NCI-H2196 (cell line): ENCODE data around the gene TUFT1.
A peak's percentile ranks its signal among the peaks of the same experiment; 100 is the strongest.
"Not testable (repeated sequence)": the region's sequence is repeated elsewhere in the genome, so short reads cannot be mapped to it uniquely, and the experiment has no call there.

Source experiments
- DNase-seq: peaks from one replicate; lab custom pipeline; 2025; ENCODE audit not compliant: unreplicated experiment; lab: John Stamatoyannopoulos, UW

Gene TUFT1

DNA sequence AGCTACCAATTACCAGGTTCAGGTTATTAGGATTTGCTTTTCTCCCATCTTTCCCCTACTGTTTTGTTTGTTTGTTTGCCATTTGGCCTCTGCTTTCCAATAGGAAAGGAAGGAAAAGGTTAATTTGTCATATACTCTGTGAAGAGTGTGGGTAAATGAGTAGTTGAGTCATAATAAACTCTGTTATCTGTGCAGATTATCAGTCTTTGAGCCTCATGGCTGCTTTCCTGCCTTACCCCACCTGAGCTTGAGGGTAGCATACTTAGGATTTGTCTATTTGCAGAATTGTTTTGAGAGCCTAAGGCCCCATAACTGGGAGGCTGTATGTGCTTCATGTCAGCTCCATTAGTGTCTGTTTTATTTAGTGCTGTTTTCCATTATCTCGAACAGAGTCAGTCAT is 38.8 kb downstream of the TUFT1 start:
- DNase-seq, result no peak

DNA sequence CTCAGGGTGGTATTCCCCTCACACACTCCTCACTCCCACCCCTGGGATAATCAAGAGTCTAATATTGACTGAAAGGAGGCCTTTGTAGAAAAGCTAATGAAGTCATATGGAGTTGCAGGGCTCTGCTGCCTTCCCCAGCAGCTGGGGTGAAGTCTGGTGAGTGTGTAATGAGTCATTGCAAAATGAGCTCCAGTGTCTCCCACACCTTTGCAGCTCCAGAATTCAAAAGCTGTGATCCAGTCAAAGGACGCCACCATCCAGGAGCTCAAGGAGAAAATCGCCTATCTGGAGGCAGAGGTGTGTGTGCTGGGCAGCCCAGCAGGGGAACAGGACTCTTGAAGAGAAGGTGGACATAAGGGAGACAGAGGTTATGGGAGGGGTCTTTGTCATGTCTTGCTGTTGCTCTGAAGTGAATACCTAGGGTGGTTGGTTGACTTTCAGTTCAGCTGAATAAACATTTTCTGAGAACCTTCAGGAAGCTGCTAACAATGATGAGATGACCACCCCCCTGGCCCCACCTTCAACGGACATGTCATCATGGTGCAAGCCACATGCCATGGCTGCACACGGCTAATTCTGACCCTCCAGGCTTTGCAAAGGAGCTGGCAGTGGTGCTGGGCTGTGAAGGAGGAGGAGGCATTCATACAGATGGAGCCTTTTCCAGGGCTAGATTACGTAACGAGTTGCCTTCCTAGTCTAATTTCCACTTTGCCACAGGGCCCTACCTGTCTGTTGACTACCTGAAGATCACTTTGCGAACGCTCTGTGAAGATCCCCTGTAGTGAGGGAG is 39.5 kb downstream of the TUFT1 start:
- DNase-seq, result no peak

DNA sequence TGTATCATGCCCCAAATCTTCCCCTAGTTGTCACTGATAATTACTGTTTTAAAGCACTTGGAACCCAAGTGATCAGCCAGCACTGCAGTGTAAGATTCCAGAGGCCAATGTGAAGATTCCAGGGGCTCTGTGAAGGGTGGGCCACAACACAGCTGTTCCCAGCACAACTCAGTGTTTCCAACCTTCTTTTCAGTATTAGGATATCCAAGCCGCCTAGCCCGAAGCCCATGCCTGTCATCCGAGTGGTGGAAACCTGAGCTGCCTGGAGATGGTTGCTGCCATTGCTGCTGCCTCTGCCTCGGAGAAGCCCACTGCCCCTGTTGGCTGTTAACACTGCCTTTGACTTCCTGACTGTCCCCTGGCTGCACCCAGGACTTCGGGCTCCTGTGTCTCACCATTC is 41.3 kb downstream of the TUFT1 start:
- DNase-seq, result no peak

DNA sequence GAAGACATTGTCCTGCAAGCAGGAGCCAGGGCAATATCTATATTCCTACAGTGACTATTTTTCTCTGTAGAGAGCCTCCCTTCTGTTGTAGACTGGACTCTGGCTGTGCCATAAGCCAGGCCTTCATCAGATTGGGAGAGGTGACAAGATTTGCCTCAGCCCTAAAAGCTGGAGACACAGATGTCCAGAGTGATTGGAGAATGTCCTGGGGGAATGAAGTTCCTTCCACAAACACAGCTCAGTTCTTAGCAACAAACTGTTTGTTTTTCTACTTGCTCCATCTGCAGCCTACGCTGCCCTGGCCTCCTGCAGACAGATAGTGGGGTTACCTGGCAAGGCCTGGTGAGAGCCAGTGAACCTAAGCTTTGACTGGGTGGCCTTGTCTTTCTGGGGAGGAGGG is 41.8 kb downstream of the TUFT1 start:
- no peak for DNase-seq

DNA sequence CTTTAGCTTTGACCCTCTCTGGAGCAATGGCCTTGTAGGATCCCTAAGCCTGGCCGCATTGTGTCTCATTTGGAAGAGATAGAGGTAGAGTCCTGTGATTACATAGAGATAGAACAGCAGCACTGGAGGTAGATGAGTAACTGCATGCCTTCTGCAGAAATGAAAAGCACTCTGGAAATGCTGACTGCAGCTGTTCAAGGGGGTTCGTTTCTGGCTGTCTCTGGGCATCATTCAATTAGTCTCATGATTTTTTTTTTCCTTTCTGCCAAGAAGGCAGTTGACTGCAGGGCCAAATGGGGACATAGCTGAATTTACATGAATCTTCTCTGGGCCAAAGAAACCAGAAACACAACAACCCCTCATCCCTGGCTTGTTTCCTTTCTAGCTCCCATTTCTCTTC is 43.7 kb downstream of the TUFT1 start:
- no peak for DNase-seq

DNA sequence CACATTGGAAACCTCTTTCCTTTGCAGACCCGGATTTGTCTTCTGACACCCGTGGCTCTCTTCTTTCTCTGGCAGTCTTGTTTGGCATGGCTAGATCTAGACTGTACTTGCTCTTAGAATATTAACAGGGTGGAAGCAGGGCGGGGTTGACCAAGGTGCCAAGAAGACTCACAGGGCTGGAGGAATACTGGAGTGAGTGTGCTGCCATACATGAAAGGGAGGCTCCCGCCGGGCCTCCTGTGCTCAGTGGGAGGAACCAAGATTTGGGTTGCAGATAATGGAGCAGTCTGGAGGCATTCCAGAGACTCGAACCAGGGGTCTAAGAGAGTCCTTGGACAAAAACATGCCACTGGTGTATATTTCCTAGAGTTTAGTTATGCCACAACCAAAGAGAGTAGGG is 44.2 kb downstream of the TUFT1 start:
- no peak for DNase-seq

DNA sequence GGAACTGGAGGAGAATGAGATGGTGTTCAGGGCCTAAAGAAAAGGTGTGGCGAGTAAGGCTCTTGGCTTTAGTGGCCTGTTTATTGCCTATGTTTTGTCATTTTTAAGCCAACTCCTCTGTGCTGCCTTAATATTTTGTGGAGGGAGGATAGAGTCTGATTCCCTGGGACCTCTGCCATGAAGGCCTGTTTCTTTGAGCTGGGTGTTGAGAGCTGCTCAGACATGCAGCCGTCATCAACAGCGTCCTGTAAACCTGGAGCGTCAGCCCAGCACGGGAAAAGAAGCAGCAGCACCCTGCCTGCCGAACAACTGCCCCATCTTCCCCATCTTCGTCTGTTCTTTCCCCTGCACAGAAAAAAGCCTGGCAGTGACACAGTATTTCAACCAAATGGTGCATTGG is 44.7 kb downstream of the TUFT1 start:
- DNase-seq, result no peak

DNA sequence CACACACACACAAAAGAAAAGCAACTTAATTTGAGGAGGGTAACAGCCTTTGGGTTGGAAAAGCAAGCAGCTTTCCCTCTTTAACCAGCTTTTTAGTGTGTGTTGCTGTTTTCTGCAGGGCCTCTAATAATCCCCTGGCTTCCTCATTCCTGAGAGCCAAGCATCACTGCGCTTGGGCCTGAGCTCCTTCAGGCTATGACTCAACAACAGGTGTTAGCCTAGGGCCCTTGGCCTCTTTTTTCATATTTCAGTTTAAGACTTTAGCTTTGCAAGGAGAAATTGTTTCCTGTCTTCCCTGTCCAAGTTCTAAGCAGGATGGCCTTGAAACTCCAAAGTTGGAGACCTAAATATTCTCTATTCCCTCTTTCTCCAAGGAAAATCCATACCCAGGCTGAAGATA is 45.5 kb downstream of the TUFT1 start:
- peak; percentile 57 for DNase-seq

DNA sequence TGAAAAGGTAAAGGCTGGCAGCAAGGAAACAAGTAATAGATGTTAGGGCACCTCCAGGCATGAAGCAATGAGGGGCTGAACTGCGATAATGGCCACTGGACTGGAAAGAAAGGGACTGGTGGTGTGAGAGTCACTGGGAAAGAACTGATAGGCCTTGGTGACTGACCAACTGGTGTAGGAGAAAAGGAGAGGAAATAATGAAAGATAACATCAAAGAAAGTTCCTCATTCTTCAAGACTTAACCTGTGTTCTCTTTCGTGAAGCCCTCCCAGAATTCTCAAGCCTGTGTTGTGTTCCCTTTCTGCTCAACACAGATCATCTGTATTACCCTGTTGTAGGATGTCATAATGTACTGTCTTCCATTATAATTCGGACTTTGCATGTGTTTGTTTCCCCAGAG is 50.9 kb downstream of the TUFT1 start:
- DNase-seq, result no peak

DNA sequence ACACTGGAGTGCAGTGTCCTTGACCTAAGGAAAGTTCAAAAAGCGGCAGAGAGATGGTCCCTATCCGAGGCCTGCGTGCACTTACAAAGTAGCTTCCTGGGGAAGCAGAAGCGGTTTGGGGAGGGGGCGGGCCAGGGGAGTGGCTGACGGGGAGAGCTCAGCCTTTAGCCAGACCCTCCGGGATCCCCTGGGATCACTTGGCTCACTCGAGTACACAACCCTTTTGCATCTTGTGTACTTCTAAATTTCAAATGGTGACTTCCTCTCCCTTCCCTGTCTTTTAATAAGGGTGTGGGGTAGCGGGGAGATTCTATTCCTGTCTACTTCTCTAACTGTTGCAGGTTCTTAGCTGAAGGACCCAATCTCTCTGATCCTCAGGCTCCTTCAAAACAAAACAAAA is 53.6 kb downstream of the TUFT1 start:
- DNase-seq, result no peak

DNA sequence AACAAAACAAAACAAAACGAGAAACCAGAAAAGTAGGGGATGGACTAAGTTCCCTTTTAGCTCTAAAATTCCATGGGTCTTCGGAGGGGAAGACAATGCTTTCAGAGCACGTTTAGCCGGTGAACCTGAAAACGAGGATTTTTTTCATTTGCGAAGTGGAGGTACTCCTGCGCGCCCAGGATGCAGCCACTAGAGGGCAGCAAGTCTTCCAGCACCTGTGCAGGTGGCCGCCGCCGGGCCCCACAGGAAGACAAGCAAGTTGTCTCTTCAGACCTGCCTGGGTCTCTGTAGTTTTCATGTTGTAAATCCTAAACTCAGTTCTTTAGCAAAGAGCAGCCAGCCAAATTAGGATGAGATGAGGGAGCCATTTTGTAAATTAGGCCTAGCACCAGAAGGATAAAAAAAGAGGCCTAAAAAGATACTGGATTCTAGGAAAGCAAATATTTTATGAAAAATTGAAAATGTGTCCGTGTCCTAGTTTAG is 54.1 kb downstream of the TUFT1 start:
- peak; percentile 80 for DNase-seq

DNA sequence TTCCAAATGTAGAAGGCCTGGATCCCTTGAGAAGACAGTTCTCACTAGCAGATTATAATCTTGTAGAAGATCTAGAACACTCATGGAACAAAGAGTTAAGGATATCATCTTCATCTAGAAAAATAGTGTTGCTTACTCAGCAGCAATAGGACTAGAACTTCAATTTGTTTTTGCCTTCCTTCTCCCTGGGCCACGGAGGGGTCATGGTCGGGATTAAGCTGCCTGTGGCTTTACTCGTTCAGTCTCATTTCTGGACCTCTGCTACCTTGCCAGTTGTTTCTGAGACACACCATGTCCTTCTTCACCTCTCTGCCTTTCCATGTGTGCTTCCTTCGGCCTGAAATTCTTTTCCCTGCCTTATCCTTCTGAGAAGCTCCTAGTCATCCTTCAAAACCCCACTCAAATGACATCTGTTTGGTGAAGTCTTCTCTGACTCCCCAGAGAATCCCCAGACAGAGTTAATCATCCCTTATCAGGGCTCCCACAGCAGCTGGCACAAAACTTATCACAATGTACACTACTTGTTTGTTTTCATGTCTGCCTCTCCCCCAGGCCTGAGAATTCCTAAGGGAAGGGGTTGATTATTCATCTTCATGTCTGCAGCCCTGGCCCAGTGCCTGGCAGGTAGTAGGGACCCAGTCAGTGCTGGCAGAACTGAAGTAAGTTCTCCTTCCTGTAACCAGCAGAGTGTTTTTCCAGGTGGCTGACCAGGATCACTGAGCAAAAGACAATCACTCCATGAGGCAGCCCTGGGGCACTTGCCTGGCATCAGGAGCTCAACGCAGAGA is 56.3 kb downstream of the TUFT1 start:
- no peak for DNase-seq

DNA sequence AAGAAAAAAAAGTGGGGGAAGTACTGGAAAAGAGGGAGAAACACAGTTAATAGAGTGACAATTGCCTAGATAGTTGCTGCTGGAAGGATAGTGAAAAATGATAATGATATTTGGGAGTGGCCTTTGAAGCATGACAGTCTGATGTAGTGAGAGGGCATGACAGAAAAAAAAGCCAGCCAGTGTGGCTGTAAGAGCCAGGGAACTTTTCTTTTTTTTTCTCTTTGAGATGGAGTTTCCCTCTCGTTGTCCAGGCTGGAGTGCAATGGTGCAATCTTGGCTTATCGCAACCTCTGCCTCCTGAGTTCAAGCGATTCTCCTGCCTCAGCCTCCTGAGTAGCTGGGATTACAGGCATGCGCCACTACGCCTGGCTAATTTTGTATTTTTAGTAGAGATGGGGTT is 62.4 kb downstream of the TUFT1 start:
- not testable (repeated sequence) for DNase-seq

DNA sequence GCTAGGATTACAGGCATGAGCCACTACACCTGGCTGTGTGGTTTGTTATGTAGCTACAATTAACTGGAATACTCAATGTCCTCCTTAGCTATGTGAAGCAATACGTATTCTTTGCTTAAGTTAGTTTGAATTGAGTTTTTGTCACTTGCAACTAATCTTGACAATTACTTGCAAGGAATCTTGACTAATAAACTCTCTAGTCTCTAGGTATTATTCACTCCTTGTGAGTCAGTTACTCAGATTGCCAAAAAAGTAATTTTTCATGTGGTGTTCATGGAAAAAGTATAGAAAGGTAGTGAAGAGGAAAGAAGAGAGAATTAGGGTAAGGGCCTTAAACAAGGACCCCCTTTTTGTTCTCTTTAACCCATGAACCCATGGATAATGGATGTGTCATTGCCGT is 64.2 kb downstream of the TUFT1 start:
- DNase-seq, result no peak

DNA sequence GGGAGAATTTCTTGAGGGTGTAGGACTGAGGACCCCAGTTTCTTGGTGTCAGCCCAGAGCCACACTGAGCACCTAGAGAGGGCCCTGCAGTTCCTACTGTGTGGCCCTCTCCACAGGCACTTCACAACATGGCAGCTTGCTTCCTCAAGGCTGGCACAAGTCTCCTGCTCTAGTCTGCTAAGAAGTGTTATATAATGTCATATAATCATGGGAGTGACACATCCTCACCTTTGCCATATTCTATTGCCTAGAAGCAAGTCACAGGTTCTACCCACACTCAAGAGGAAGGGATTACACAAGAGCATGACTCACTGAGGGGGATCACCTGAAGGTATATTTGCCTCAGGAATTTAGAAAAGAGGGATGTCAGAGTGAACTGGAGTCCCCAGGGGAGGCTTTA is 66.3 kb downstream of the TUFT1 start:
- no peak for DNase-seq

DNA sequence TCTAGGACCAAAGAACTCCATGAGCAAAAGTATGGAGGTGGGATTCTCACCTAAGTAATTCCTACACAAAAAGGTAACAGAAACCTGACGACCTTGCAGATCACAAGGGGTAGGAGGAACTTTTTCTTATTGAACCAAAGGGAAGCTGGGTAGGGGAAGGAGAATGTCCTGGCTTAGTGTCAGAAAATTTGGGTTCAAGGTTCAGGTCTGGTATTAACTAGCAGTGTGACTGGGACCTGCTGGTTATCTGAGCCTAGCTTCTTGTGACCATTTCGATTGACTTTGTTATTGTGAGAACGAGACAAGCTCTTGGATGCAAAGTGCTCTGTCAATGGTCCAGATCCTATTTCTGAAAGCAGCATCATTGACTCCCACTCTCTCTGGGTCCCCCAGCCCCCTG is 66.7 kb downstream of the TUFT1 start:
- DNase-seq, result no peak

DNA sequence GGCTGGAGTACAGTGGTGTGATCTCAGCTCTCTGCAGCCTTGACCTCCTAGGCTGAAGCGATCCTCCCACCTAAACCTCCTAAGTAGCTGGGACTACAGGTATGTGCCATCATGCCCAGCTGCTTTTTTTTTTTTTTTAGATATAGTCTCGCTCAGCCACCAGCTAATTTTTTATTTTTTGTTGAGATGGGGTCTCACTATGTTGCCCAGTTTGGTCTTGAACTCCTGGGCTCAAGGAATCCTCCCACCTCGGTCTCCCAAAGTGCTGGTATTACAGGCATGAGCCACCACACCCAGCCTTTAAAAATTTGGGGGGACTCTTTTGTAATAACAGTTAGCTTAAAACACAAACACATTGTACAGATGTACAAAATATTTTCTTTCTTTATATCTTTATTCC is 70.0 kb downstream of the TUFT1 start:
- DNase-seq, result no peak

DNA sequence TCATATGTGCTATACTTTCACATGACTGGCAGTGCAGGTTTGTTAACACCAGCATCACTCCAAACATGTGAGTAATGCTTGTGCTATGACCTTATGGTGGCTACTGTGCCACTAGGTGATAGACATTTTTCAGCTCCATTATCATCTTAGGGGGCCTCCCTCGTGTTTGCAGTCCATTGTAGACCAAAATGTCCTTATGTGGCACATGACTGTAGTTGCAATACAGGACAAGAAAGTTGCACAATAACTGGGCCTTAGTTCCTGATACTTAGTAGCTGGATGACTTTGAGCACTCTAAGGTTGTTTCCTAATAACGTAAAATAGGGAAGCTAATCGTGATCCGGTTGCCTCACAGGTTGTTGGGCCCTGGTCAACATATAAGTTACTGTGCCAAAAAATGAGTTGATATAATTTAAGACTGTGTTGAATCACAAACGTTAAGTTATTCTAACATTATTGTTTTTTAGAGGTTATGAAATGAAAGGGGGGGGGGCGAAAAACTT is 71.2 kb downstream of the TUFT1 start:
- no peak for DNase-seq

DNA sequence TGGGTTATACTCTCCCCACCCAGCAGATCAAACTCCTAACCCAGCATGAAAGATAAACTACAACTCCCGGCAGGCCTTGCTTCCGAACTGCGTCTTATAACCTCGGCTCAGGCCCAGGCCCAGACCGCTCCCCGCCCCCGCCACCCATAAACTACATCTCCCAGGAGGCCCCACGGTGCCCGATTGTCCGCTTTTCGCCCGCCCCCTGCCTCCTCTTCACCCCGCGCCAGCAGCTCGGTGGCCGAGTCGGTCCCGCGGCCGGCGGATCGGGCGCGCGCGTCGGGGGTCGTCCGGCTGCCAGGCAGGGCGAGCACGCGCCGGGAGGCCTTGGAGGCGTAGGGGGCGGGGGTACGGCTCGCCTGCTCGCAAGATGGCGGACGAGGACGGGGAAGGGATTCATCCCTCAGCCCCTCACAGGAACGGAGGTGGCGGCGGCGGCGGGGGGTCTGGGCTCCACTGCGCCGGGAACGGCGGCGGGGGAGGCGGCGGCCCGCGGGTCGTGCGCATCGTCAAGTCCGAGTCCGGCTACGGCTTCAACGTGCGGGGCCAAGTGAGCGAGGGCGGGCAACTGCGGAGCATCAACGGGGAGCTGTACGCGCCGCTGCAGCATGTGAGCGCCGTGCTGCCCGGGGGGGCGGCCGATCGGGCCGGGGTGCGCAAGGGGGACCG is 71.9 kb downstream of the TUFT1 start, which contains the start of gene SNX27:
TSS of gene SNX27 (plus strand) at position 219 of the 669 bp plus-strand sequence. CDS start at position 371, 152 bp downstream.
- DNase-seq, result peak; percentile 89

DNA sequence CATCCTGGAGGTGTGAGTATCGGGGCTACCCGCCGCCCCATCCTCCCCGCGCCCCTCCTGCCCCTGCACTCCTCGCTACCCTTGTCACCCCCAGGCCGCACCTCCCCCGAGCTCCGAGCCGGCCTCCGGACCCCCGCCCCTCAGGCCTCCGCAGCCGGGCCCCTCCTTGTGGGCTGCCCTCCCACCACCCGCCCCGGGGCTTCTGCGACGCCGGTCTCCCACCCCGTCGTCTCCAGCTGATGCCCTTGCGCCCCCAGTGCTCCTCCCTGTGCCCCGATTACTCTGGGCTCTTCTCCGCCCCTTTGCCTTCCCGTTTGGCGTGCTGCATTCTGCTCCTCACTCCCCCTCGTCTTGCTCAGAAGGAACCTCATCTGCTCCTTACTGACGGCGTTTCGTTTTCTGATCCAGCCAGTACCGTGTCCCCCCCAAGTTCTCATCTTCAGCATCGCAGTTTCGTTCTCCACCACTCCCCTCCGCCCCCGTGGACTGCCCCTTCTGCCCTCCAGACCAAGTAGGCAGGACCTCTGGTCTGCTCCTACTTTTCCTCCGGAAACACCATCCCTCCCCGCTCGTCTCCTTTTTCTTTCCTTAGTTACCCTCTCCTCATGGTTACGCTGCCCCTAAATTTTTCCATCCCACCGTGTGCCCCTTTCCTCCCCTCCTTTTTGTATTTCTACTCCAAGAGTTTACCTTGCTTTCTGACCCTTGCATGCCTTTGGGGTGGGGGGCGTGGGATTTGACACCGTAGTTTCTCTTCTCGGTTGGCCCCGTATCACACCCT is 72.6 kb downstream of the TUFT1 start:
- no peak for DNase-seq

DNA sequence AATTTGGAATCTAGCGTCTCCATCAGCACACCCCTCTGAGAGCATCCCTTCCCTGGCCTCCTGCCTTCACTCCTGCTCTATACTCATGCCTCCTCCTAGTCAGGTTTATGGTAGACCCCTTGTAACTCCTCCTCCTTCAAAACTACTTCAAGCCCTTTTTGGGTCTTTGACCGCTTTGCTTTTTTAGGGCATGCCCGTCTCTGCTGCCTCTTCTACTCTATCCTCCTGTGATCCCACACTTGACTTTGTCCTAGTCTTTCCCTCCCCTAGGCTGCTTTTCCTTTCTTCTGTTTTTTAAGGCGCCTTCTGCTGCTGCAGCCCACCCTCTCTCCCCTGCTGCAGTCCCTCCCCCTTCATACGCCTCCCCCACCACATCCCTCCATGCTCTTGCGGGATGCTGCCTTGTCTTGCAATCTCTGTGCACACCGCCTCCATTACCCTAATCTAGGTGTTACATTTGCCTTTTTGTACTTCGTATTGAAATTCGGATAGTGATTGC is 73.2 kb downstream of the TUFT1 start:
- no peak for DNase-seq
